OCI-LY3 (cell line): ENCODE data around the gene SPACA7.

Experiments
- H2AFZ ChIP-seq: fragments of 200-600, 300-600 bp; shearing (Covaris generic); 2 replicates; pipeline ENCODE4 v1.6.0; 2014; ENCODE audit warnings: antibody characterized with exemption, low read depth, low read length
- H3K27ac ChIP-seq: fragments of 200-600, 300-600 bp; sonication (generic); 2 replicates; pipeline ENCODE4 v1.5.1; 2014; ENCODE audit warnings: mild to moderate bottlenecking, low read length, moderate library complexity, mixed read lengths
- H3K27me3 ChIP-seq: fragments of 200-600, 300-600 bp; sonication (generic); 2 replicates; pipeline ENCODE4 v1.6.1; 2014; ENCODE audit warnings: low read depth, low read length, mixed read lengths
- H3K36me3 ChIP-seq: fragments of 200-600, 300-600 bp; sonication (generic); replicated peaks from 2 replicates; pipeline ENCODE3; 2014; ENCODE audit warnings: low read depth, low read length, mixed read lengths
- H3K4me1 ChIP-seq: fragments of 300-600, 200-600 bp; sonication (generic); 2 replicates; pipeline ENCODE4 v1.6.1; 2014; ENCODE audit warnings: low read length, mixed read lengths
- H3K4me2 ChIP-seq: fragments of 200-600, 300-600 bp; sonication (generic); 2 replicates; pipeline ENCODE4 v1.6.1; 2014; ENCODE audit warnings: low read length, mixed read lengths
- H3K4me3 ChIP-seq: fragments of 300-600, 200-600 bp; sonication (generic); 2 replicates; pipeline ENCODE4 v1.5.1; 2014; ENCODE audit warnings: antibody characterized with exemption, mild to moderate bottlenecking, low read length, moderate library complexity
- H3K79me2 ChIP-seq: fragments of 300-600, 200-600 bp; shearing (Covaris generic); 2 replicates; pipeline ENCODE4 v1.6.1; 2014; ENCODE audit warnings: mild to moderate bottlenecking, low read length, mixed read lengths
- H3K9ac ChIP-seq: fragments of 300-600, 200-600 bp; shearing (Covaris generic); 2 replicates; pipeline ENCODE4 v1.6.0; 2014; ENCODE audit warnings: mild to moderate bottlenecking, low read length, moderate library complexity
- H3K9me3 ChIP-seq: fragments of 200-600, 300-600 bp; shearing (Covaris generic); 2 replicates; pipeline ENCODE4 v1.6.1; 2014; ENCODE audit warnings: low read length, mixed read lengths; ENCODE audit not compliant: insufficient read depth
- H4K20me1 ChIP-seq: fragments of 200-600, 300-600 bp; sonication (generic); 2 replicates; pipeline ENCODE4 v1.6.1; 2016; ENCODE audit warnings: low read length, mixed read lengths; ENCODE audit not compliant: insufficient read depth
- CTCF ChIP-seq: fragments of 200-600, 300-600 bp; sonication (generic); IDR thresholded peaks from 2 replicates; pipeline ENCODE4 v1.5.1; 2014; ENCODE audit warnings: antibody characterized with exemption, low read length, low read depth
- EZH2phosphoT487 ChIP-seq: fragments of 200-600 bp; shearing (Covaris generic); IDR thresholded peaks from 2 replicates; pipeline ENCODE4 v1.6.1; 2018; ENCODE audit warnings: antibody characterized with exemption, mixed run types, low read depth

Gene SPACA7

GRCh38 chr13:112447761-112448603 is 71.8 kb downstream of the SPACA7 start:
- H3K9ac ChIP-seq = no peak overlapping the region
- no peaks in the 10 kb centered on the region for H3K79me2 ChIP-seq
- no peaks in the 10 kb centered on the region for H3K36me3 ChIP-seq
- H3K9me3 ChIP-seq = no peaks in the 10 kb centered on the region
- H4K20me1 ChIP-seq = no peaks in the 10 kb centered on the region
- H2AFZ ChIP-seq = no peak overlapping the region
- no peaks in the 10 kb centered on the region for H3K4me1 ChIP-seq
- H3K4me2 ChIP-seq = no peak overlapping the region
- no peak overlapping the region for H3K4me3 ChIP-seq
- no peak for TF ChIP-seq EZH2phosphoT487
- no peak for TF ChIP-seq CTCF
- H3K27me3 ChIP-seq = no peaks in the 10 kb centered on the region
- H3K27ac ChIP-seq = no peak overlapping the region

- Histone ChIP-seq H3K27me3 (no peaks in the 10 kb centered on the region), H3K9ac (no peak overlapping the region), H3K4me3 (no peak overlapping the region), H3K79me2 (no peaks in the 10 kb centered on the region), H2AFZ (no peak overlapping the region), H3K36me3 (no peaks in the 10 kb centered on the region), H3K27ac (no peak overlapping the region), H3K9me3 (no peaks in the 10 kb centered on the region), H3K4me2 (no peak overlapping the region), H4K20me1 (no peaks in the 10 kb centered on the region), H3K4me1 (no peaks in the 10 kb centered on the region)
- TF ChIP-seq CTCF = no peak
- TF ChIP-seq EZH2phosphoT487 = no peak
These were observed 72.7 kb downstream of the SPACA7 start for GRCh38 chr13:112448621-112449544.

- Histone ChIP-seq H3K27me3 (no peaks in the 10 kb centered on the region), H3K79me2 (no peaks in the 10 kb centered on the region), H2AFZ (no peak overlapping the region)
These were observed 73.4 kb downstream of the SPACA7 start for GRCh38 chr13:112449545-112449930.

More at GRCh38 chr13:112449545-112449930, 73.4 kb downstream of the SPACA7 start:
- Histone ChIP-seq H4K20me1 (no peaks in the 10 kb centered on the region), H3K4me1 (no peaks in the 10 kb centered on the region), H3K4me2 (no peak overlapping the region), H3K9ac (no peak overlapping the region), H3K27ac (no peak overlapping the region), H3K4me3 (no peak overlapping the region), H3K9me3 (no peaks in the 10 kb centered on the region), H3K36me3 (no peaks in the 10 kb centered on the region)
- no peak for TF ChIP-seq CTCF
- no peak for TF ChIP-seq EZH2phosphoT487
